CD8-positive, alpha-beta memory T cell (primary cell): Measurements from ENCODE around the gene ANKRD52. TPM values are rescaled to one million over a fixed set of nuclear protein-coding genes. Genes with fewer than 3 reads are reported as not detected.

ENCODE experiments used
- polyA plus RNA-seq: library from polyadenylated mRNA; unstranded; fragments of 300-500 nt; fragmentation: Illumina TruSeq; gene quantifications from one replicate; pipeline ENCODE4 v1.2.3, GENCODE V29; 2021
- total RNA-seq, 2 experiments: library from RNA; stranded (reverse); gene quantifications; one replicate each; pipeline ENCODE4 v1.2.3, GENCODE V29; 2021

ANKRD52 gene
- total and polyA plus RNA-seq, 3 experiments from 2014 or later, result 16.1 to 69.9 (median 67.0) TPM

Other genes starting within 250 kb of the ANKRD52 start
- 10 to 100 TPM; 11.0 to 11.6 TPM for gene IKZF4, start 237.3 kb downstream of the ANKRD52 start, total RNA-seq
- 0.86 TPM for gene IKZF4, start 237.3 kb downstream of the ANKRD52 start, polyA plus RNA-seq
- gene RPS26, start 216.5 kb downstream of the ANKRD52 start, total RNA-seq, result 10 to 100 TPM; 48.8 to 59.9 TPM
- 1,127 TPM for gene RPS26, start 216.5 kb downstream of the ANKRD52 start, polyA plus RNA-seq
- 1 to 10 TPM; 1.7 to 1.9 TPM for gene ERBB3, start 178.2 kb downstream of the ANKRD52 start, total RNA-seq
- gene ERBB3, start 178.2 kb downstream of the ANKRD52 start, polyA plus RNA-seq, result 0.63 TPM
- gene PA2G4, start 153.8 kb downstream of the ANKRD52 start, total RNA-seq, result 100 to 1,000 TPM; 468 to 504 TPM
- 249 TPM for gene PA2G4, start 153.8 kb downstream of the ANKRD52 start, polyA plus RNA-seq
- 1,000 to 10,000 TPM; 5,711 to 5,990 TPM for gene RPL41, start 141.8 kb downstream of the ANKRD52 start, total RNA-seq
- 7,268 TPM for gene RPL41, start 141.8 kb downstream of the ANKRD52 start, polyA plus RNA-seq
- gene ZC3H10, start 140.1 kb downstream of the ANKRD52 start, total RNA-seq, result 1 to 10 TPM; 8.1 to 9.0 TPM
- gene ZC3H10, start 140.1 kb downstream of the ANKRD52 start, polyA plus RNA-seq, result 3.2 TPM
- gene ESYT1, start 130.1 kb downstream of the ANKRD52 start, total RNA-seq, result 100 to 1,000 TPM; 185 to 191 TPM
- 374 TPM for gene ESYT1, start 130.1 kb downstream of the ANKRD52 start, polyA plus RNA-seq
- gene MYL6B, start 105.8 kb downstream of the ANKRD52 start, total RNA-seq, result 10 to 100 TPM; 68.6 to 70.0 TPM
- gene MYL6B, start 105.8 kb downstream of the ANKRD52 start, polyA plus RNA-seq, result 6.2 TPM
- gene MYL6, start 100.0 kb downstream of the ANKRD52 start, total RNA-seq, result 1,000 to 10,000 TPM; 1,010 to 1,017 TPM
- 2,423 TPM for gene MYL6, start 100.0 kb downstream of the ANKRD52 start, polyA plus RNA-seq
- 100 to 1,000 TPM; 107 to 118 TPM for gene SMARCC2, start 68.9 kb downstream of the ANKRD52 start, total RNA-seq
- gene SMARCC2, start 68.9 kb downstream of the ANKRD52 start, polyA plus RNA-seq, result 92.4 TPM
- 10 to 100 TPM; 41.2 to 42.3 TPM for gene RNF41, start 36.5 kb downstream of the ANKRD52 start, total RNA-seq
- 47.4 TPM for gene RNF41, start 36.5 kb downstream of the ANKRD52 start, polyA plus RNA-seq
- 100 to 1,000 TPM; 102 to 104 TPM for gene NABP2, start 34.0 kb downstream of the ANKRD52 start, total RNA-seq
- 4.6 TPM for gene NABP2, start 34.0 kb downstream of the ANKRD52 start, polyA plus RNA-seq
- gene SLC39A5, start 28.3 kb downstream of the ANKRD52 start, total RNA-seq, result under 1 TPM; 0.35 to 0.62 TPM
- gene SLC39A5, start 28.3 kb downstream of the ANKRD52 start, polyA plus RNA-seq, result not detected
- 10 to 100 TPM; 14.3 to 14.4 TPM for gene COQ10A, start 8.6 kb upstream of the ANKRD52 start, total RNA-seq
- 14.2 TPM for gene COQ10A, start 8.6 kb upstream of the ANKRD52 start, polyA plus RNA-seq
- gene CS, start 41.9 kb upstream of the ANKRD52 start, total RNA-seq, result 100 to 1,000 TPM; 279 to 286 TPM
- gene CS, start 41.9 kb upstream of the ANKRD52 start, polyA plus RNA-seq, result 78.8 TPM
- gene CNPY2, start 57.6 kb upstream of the ANKRD52 start, total RNA-seq, result 100 to 1,000 TPM; 165 to 167 TPM
- gene CNPY2, start 57.6 kb upstream of the ANKRD52 start, polyA plus RNA-seq, result 188 TPM
- gene PAN2, start 75.6 kb upstream of the ANKRD52 start, total RNA-seq, result 10 to 100 TPM; 36.6 to 40.4 TPM
- gene PAN2, start 75.6 kb upstream of the ANKRD52 start, polyA plus RNA-seq, result 5.4 TPM
- 10 to 100 TPM; 26.9 to 29.6 TPM for gene IL23A, start 80.5 kb upstream of the ANKRD52 start, total RNA-seq
- gene IL23A, start 80.5 kb upstream of the ANKRD52 start, polyA plus RNA-seq, result 26.4 TPM
- gene STAT2, start 101.7 kb upstream of the ANKRD52 start, total RNA-seq, result 10 to 100 TPM; 61.6 to 63.5 TPM
- gene STAT2, start 101.7 kb upstream of the ANKRD52 start, polyA plus RNA-seq, result 65.0 TPM
- gene APOF, start 104.5 kb upstream of the ANKRD52 start, total RNA-seq, result not detected
- not detected for gene APOF, start 104.5 kb upstream of the ANKRD52 start, polyA plus RNA-seq
- gene TIMELESS, start 191.0 kb upstream of the ANKRD52 start, total RNA-seq, result 10 to 100 TPM; 61.9 to 64.1 TPM
- gene TIMELESS, start 191.0 kb upstream of the ANKRD52 start, polyA plus RNA-seq, result 3.9 TPM
- not detected for gene MIP, start 196.3 kb upstream of the ANKRD52 start, total RNA-seq
- gene MIP, start 196.3 kb upstream of the ANKRD52 start, polyA plus RNA-seq, result 0.07 TPM
- 1 to 10 TPM; 3.7 to 3.9 TPM for gene SPRYD4, start 210.2 kb upstream of the ANKRD52 start, total RNA-seq
- gene SPRYD4, start 210.2 kb upstream of the ANKRD52 start, polyA plus RNA-seq, result 1.1 TPM
- 1 to 10 TPM; 2.3 to 2.5 TPM for gene GLS2, start 229.8 kb upstream of the ANKRD52 start, total RNA-seq
- gene GLS2, start 229.8 kb upstream of the ANKRD52 start, polyA plus RNA-seq, result 3.2 TPM